ENCODE results near the gene AIFM3.
A peak's percentile ranks its signal among the peaks of the same experiment; 100 is the strongest.
"Not testable (repeated sequence)": the region's sequence is repeated elsewhere in the genome, so short reads cannot be mapped to it uniquely, and the experiment has no call there.

AIFM3 gene, protein sequence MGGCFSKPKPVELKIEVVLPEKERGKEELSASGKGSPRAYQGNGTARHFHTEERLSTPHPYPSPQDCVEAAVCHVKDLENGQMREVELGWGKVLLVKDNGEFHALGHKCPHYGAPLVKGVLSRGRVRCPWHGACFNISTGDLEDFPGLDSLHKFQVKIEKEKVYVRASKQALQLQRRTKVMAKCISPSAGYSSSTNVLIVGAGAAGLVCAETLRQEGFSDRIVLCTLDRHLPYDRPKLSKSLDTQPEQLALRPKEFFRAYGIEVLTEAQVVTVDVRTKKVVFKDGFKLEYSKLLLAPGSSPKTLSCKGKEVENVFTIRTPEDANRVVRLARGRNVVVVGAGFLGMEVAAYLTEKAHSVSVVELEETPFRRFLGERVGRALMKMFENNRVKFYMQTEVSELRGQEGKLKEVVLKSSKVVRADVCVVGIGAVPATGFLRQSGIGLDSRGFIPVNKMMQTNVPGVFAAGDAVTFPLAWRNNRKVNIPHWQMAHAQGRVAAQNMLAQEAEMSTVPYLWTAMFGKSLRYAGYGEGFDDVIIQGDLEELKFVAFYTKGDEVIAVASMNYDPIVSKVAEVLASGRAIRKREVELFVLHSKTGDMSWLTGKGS

GRCh38 chr22:20966883-20967696, at the start of gene AIFM3:
Gene AIFM3, plus strand, starts transcription at chr22:20967255. Its CDS starts 690 bp downstream, at chr22:20967945.
- no peak for FAIRE-seq
- no peak for DNase-seq (ENCODE audit: low spot score)

GRCh38 chr22:20918663-20919218, 48.3 kb upstream of the AIFM3 start:
- FAIRE-seq = no peak
- DNase-seq (ENCODE audit: low spot score) = peak; percentile 48

DNA sequence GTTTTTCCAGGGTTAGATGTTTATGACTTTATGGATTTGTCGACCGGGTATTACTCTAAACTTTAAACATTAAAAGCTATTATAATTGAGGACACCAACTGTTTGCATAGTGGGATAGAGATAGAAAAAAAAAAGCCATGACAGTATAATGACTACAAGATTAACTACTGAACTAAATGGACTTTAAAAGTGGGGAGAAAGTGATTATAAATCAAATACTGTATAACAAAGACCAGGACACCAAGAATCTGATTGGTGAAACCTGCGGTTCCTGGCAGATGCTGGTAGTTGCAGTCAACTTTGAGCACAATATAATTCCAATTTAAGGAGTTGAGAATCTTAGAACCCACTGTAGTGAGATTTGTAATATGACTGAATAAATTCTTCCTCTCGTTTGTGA, 47.3 kb upstream of the AIFM3 start:
- no peak for DNase-seq (ENCODE audit: low spot score)
- no peak for FAIRE-seq

GRCh38 chr22:20920881-20921203, 46.2 kb upstream of the AIFM3 start:
- FAIRE-seq (no peak), DNase-seq (ENCODE audit: low spot score) (no peak)

GRCh38 chr22:20922141-20922751, 44.8 kb upstream of the AIFM3 start:
- DNase-seq (ENCODE audit: low spot score) (no peak), FAIRE-seq (no peak)

DNA sequence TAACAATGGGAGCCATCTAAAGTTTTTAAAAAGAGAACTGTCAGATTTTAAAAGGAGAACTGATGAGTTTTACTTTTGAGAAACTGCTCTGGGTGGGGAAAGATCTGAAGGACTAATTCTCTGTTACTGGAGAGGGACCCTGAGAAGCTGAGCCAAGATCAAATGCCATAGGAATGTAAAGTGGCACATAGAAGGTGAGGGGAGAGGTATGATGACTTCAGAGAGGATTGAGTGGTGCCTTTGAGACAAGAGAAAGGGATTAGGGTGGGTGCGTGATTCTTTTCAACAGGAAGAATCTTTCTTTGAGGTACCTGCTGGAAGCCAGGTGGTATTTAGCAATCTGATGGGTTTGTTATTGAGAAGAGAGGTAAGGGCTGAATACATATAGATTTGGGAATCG, 40.8 kb upstream of the AIFM3 start:
- DNase-seq (ENCODE audit: low spot score) (no peak), FAIRE-seq (no peak)

DNA sequence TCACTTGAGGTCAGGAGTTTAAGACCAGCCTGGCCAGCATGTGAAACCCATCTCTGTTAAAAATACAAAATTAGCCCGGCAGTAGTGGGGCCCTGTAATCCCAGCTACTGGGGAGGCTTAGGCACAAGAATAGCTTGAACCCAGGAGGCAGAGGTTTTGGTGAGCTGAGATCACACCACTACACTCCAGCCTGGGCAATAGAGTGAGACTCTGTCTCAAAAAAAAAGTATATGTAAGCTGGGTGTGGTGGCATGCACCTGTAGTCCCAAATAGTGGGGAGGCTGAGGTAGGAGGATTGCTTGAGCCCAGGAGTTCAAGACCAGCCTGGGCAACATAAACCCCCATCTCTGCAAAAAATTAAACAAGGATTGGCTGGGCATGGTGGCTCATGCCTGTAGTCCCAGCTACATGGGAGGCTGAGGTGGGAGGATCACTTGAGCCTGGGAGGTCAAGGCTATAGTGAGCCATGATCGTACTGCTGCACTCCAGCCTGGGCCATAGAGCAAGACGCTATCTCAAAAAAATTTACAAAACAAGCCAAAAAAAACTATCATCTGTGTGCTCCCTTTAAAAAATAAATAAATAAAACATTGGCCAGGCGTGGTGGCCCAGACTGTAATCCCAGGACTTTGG, 39.0 kb upstream of the AIFM3 start:
- FAIRE-seq (no peak), DNase-seq (ENCODE audit: low spot score) (no peak)

- DNase-seq (ENCODE audit: low spot score) (no peak), FAIRE-seq (no peak)
These were observed 38.5 kb upstream of the AIFM3 start for GRCh38 chr22:20928573-20928967.

- FAIRE-seq (no peak), DNase-seq (ENCODE audit: low spot score) (no peak)
These were observed 37.1 kb upstream of the AIFM3 start for GRCh38 chr22:20930004-20930403.

- not testable (repeated sequence) for DNase-seq (ENCODE audit: low spot score); FAIRE-seq
These were observed 36.6 kb upstream of the AIFM3 start for GRCh38 chr22:20930435-20930834.

- DNase-seq (ENCODE audit: low spot score) (no peak), FAIRE-seq (no peak)
These were observed 35.9 kb upstream of the AIFM3 start for GRCh38 chr22:20931126-20931654.

- DNase-seq (ENCODE audit: low spot score) = no peak
- FAIRE-seq = no peak
These were observed 33.1 kb upstream of the AIFM3 start for GRCh38 chr22:20933910-20934309.

DNA sequence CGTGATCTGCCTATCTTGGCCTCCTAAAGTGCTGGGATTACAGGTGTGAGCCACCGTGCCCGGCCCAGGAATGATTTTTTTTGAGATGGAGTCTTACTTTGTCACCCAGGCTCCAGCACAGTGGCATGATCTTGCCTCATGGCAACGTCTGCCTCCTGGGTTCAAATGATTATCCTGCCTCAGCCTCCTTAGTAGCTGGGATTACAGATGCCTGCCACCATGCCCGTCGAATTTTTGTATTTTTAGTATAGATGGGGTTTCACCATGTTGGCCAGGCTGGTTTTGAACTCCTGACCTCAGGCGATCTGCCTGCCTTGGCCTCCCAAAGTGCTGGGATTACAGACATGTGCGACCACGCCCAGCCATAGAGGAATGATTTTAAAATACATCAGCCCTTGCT, 32.0 kb upstream of the AIFM3 start:
- FAIRE-seq; DNase-seq (ENCODE audit: low spot score): not testable (repeated sequence)

- DNase-seq (ENCODE audit: low spot score); FAIRE-seq: not testable (repeated sequence)
These were observed 31.1 kb upstream of the AIFM3 start for GRCh38 chr22:20935780-20936539.

GRCh38 chr22:20937031-20937793, 29.8 kb upstream of the AIFM3 start:
- FAIRE-seq (no peak), DNase-seq (ENCODE audit: low spot score) (no peak)

GRCh38 chr22:20937794-20938671, 29.0 kb upstream of the AIFM3 start:
- FAIRE-seq (no peak), DNase-seq (ENCODE audit: low spot score) (no peak)

DNA sequence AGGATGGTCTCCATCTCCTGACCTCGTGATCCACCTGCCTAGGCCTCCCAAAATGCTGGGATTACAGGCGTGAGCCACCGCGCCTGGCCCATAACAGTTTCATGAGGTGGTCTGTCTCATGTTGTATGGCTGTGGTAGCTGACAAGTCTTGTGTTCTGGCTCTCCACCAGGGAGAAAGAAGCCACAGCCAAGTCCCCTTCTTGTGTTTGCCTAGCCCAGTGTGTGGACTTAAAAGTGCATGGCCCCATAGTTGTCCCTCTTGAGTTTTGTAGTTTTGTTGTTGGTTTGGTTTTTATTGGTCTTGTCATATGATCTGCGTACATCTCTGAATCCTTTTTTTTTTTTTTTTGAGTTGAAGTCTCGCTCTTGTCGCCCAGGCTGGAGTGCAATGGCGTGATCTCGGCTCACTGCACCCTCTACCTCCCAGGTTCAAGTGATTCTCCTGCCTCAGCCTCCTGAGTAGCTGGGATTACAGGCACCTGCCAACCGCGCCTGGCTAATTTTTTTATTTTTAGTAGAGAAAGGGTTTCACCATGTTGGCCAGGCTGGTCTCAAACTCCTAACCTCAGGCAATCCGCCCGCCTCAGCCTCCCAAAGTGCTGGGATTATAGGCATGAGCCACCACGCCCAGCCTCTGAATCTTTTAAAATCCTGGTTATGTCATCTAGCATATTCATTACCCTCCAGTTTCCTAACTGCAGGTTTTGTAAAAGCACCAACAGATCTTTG, 27.4 kb upstream of the AIFM3 start:
- DNase-seq (ENCODE audit: low spot score); FAIRE-seq: not testable (repeated sequence)
